K562 (cell line): ENCODE measurements around the gene CALCOCO2. TPM values are rescaled to one million over a fixed set of nuclear protein-coding genes. Genes with fewer than 3 reads are reported as not detected.

Experiments
- ARID4B ChIP-seq: sonication (generic); formaldehyde crosslinking; IDR thresholded peaks from 2 replicates; pipeline ENCODE4 v1.8.0; 2022; ENCODE audit warnings: mild to moderate bottlenecking, missing genetic modification reagents
- ATF4 ChIP-seq: fragments of 450-650 bp; formaldehyde crosslinking; IDR thresholded peaks from 2 replicates; pipeline ENCODE4 v1.4.0; 2022; ENCODE audit warnings: mild to moderate bottlenecking, moderate library complexity
- BCOR ChIP-seq: fragments of 450-650 bp; IDR thresholded peaks from 2 replicates; pipeline ENCODE4 v1.6.1; 2016
- FOXJ2 ChIP-seq: fragments of 200-800 bp; sonication (Bioruptor generic); IDR thresholded peaks from 2 replicates; pipeline ENCODE4 v1.6.1; 2016; ENCODE audit warnings: missing genetic modification characterization, missing compliant biosample characterization
- GTF2B ChIP-seq: IDR thresholded peaks from 2 replicates; pipeline ENCODE4 v1.6.1; 2011; ENCODE audit not compliant: insufficient read length; ENCODE audit errors: extremely low read depth
- ID3 ChIP-seq, 2 experiments: fragments of 250-450 bp in 1 of 2; fragments of 450-650 bp in 1 of 2; sonication (Bioruptor Pico) in 1 of 2; IDR thresholded peaks; 2 replicates each; pipeline versions ENCODE4 v1.6.1 to v1.8.0; 2016 to 2021; ENCODE audit warnings: mild to moderate bottlenecking in 2 of 2, moderate library complexity in 2 of 2, missing compliant biosample characterization in 1 of 2, missing genetic modification characterization in 1 of 2
- JUND ChIP-seq, 2 experiments: IDR thresholded peaks; 2 replicates in 1 of 2; 3 replicates in 1 of 2; pipeline ENCODE4 v1.6.1; 2011; ENCODE audit warnings: borderline replicate concordance in 2 of 2, low read depth in 2 of 2, low read length in 2 of 2, improper control_type of control experiment in 1 of 2, missing biosample characterization in 1 of 2, missing genetic modification characterization in 1 of 2, missing genetic modification reagents in 1 of 2
- NFE2 ChIP-seq: IDR thresholded peaks from 2 replicates; pipeline ENCODE4 v1.6.1; 2014; ENCODE audit warnings: antibody characterized with exemption, low read depth
- NFRKB ChIP-seq: fragments of 450-650 bp; IDR thresholded peaks from 2 replicates; pipeline ENCODE4 v1.6.1; 2016; ENCODE audit warnings: low read depth
- POLR2H ChIP-seq: IDR thresholded peaks from 2 replicates; pipeline ENCODE4 v1.6.1; 2016; ENCODE audit warnings: missing genetic modification characterization, low read depth, mild to moderate bottlenecking, control low read depth, missing compliant biosample characterization, moderate library complexity
- RAD21 ChIP-seq, 2 experiments: fragments of 250-450 bp in 1 of 2; fragments of 450-650 bp in 1 of 2; sonication (Bioruptor Pico) in 1 of 2; formaldehyde crosslinking in 1 of 2; IDR thresholded peaks in 1 of 2; conservative IDR thresholded peaks in 1 of 2; 2 replicates each; pipeline versions ENCODE4 v1.4.0 to v1.8.0; 2020 to 2022; ENCODE audit warnings: mild to moderate bottlenecking in 2 of 2, moderate library complexity in 1 of 2
- RHOXF2B ChIP-seq: fragments of 250-450 bp; sonication (Bioruptor Pico); conservative IDR thresholded peaks from 2 replicates; pipeline ENCODE4 v1.5.1; 2021
- SIN3A ChIP-seq, 2 experiments: fragments of 150-350 bp in 1 of 2; IDR thresholded peaks; 2 replicates each; pipeline ENCODE4 v1.6.1; 2011 to 2016; ENCODE audit warnings: borderline replicate concordance in 2 of 2, low read depth in 2 of 2, low read length in 2 of 2, mild to moderate bottlenecking in 2 of 2, moderate library complexity in 2 of 2; ENCODE audit not compliant: control insufficient read depth in 1 of 2
- SMARCA5 ChIP-seq: fragments of 450-650 bp; IDR thresholded peaks from 2 replicates; pipeline ENCODE4 v1.6.1; 2016
- TBL1XR1 ChIP-seq, 2 experiments: IDR thresholded peaks; 2 replicates each; pipeline ENCODE4 v1.6.1; 2012; ENCODE audit warnings: improper control_type of control experiment in 2 of 2, low read length in 2 of 2, mild to moderate bottlenecking in 1 of 2
- TCFL5 ChIP-seq: fragments of 250-450 bp; sonication (Bioruptor Pico); conservative IDR thresholded peaks from 2 replicates; pipeline ENCODE4 v1.6.1; 2021; ENCODE audit warnings: mild to moderate bottlenecking, moderate library complexity, matching md5 sums
- ZBTB7A ChIP-seq: IDR thresholded peaks from 2 replicates; pipeline ENCODE4 v1.6.1; 2011; ENCODE audit warnings: low read depth, mild to moderate bottlenecking, low read length, moderate library complexity, borderline replicate concordance; ENCODE audit not compliant: control insufficient read depth
- ZNF3 ChIP-seq: fragments of 250-450 bp; sonication (Bioruptor Pico); IDR thresholded peaks from 2 replicates; pipeline ENCODE4 v1.5.0; 2021; ENCODE audit warnings: mild to moderate bottlenecking, moderate library complexity
- ZNF561 ChIP-seq: fragments of 450-650 bp; formaldehyde crosslinking; conservative IDR thresholded peaks from 2 replicates; pipeline ENCODE4 v1.4.0; 2020; ENCODE audit warnings: mild to moderate bottlenecking, moderate library complexity
- polyA plus RNA-seq, 8 experiments: library from polyadenylated mRNA; depleted of rRNA in 4 of 8; stranded (reverse) in 5 of 8; unstranded in 3 of 8; fragments of >200 nt; fragmentation: Nextera tagmentation in 2 of 8; fragmentation: Illumina TruSeq in 1 of 8; extraction: Ambion mirVana in 2 of 8; extraction: Trizol in 1 of 8; gene quantifications; 2 replicates each; pipeline versions ENCODE4 v1.2.1 to v1.2.3, GENCODE V29; 2011 to 2014; ENCODE audit warnings: inconsistent platforms in 1 of 8, missing spikeins in 1 of 8
- total RNA-seq, 7 experiments: library from RNA; depleted of rRNA in 6 of 7; stranded (reverse); fragments of >200 nt in 6 of 7; fragmentation: Illumina TruSeq in 2 of 7; extraction: Trizol in 2 of 7; gene quantifications; 2 replicates each; pipeline versions ENCODE4 v1.2.1 to v1.2.3, GENCODE V29; 2011 to 2021; ENCODE audit warnings: low replicate concordance in 1 of 7

The CALCOCO2 gene
- total and polyA plus RNA-seq, 9 of the 15 experiments (the other 6 are each of a cell fraction or from before 2014, with no cell fraction given): 24.1 to 87.3 (median 67.5) TPM

GRCh38 chr17:48825446-48826381 is 5.1 kb upstream of the CALCOCO2 start (continued):
- no peak for TF ChIP-seq ZBTB7A
- peak; percentile 98 for TF ChIP-seq ID3 (CRISPR knock-in tag; IDR thresholded peaks at IDR 0.05)
- TF ChIP-seq ID3 (tag; IDR thresholded peaks at IDR 0.05): peak; percentile 100
- TF ChIP-seq SMARCA5: no peak
- no peak for TF ChIP-seq GTF2B
- peak; percentile 80 for TF ChIP-seq ZNF3 (CRISPR knock-in tag)
- TF ChIP-seq SIN3A (IDR thresholded peaks at IDR 0.05; ENCODE audit: borderline replicate concordance in 2 of 2, control insufficient read depth in 1 of 2, low read depth in 2 of 2, low read length in 2 of 2): no peak
- no peak for TF ChIP-seq TBL1XR1 (IDR thresholded peaks at IDR 0.05; ENCODE audit: low read length in 2 of 2)
- TF ChIP-seq NFRKB: no peak
- no peak for TF ChIP-seq BCOR
- peak; percentile 95 for TF ChIP-seq POLR2H (tag)
- peak; percentile 92 for TF ChIP-seq TCFL5 (CRISPR knock-in tag)
- peak; percentile 95 for TF ChIP-seq RHOXF2B (CRISPR knock-in tag)
- TF ChIP-seq ATF4 (CRISPR knock-in tag): peak; percentile 92
- peak in 1 of 2 experiments; percentile 29; a peak in 2 of 4 replicates for TF ChIP-seq RAD21 (CRISPR knock-in tag; conservative IDR thresholded peaks at IDR 0.05 in 1 of 2, IDR thresholded peaks at IDR 0.05 in 1 of 2)
- no peak for TF ChIP-seq NFE2
- peak; percentile 93 for TF ChIP-seq ZNF561 (CRISPR knock-in tag)
- TF ChIP-seq ARID4B (CRISPR knock-in tag): no peak
- TF ChIP-seq JUND (IDR thresholded peaks at IDR 0.05; ENCODE audit: borderline replicate concordance, low read depth, low read length): no peak
- TF ChIP-seq JUND (tag; IDR thresholded peaks at IDR 0.05; ENCODE audit: borderline replicate concordance, low read depth, low read length): peak; percentile 85; the same call in 2 of the 3 replicates
- TF ChIP-seq FOXJ2: no peak
